KOPT-K1 (cell line): ENCODE data around the gene AUTS2.

Source experiments
- H3K27ac ChIP-seq: fragments of 200-600 bp; sonication (generic); 2 replicates; pipeline ENCODE4 v1.5.1; 2016; ENCODE audit warnings: antibody characterized with exemption, mild to moderate bottlenecking, low read depth, low read length; ENCODE audit not compliant: poor library complexity, severe bottlenecking
- H3K36me3 ChIP-seq: fragments of 200-600 bp; sonication (generic); 2 replicates; pipeline ENCODE4 v1.5.1; 2017; ENCODE audit warnings: antibody characterized with exemption, mild to moderate bottlenecking, low read length, moderate library complexity; ENCODE audit not compliant: insufficient read depth
- H3K9me3 ChIP-seq: fragments of 200-600 bp; sonication (generic); 2 replicates; pipeline ENCODE4 v1.5.1; 2017; ENCODE audit warnings: antibody characterized with exemption, low read length, mild to moderate bottlenecking; ENCODE audit not compliant: insufficient read depth, poor library complexity, severe bottlenecking

AUTS2 gene

DNA sequence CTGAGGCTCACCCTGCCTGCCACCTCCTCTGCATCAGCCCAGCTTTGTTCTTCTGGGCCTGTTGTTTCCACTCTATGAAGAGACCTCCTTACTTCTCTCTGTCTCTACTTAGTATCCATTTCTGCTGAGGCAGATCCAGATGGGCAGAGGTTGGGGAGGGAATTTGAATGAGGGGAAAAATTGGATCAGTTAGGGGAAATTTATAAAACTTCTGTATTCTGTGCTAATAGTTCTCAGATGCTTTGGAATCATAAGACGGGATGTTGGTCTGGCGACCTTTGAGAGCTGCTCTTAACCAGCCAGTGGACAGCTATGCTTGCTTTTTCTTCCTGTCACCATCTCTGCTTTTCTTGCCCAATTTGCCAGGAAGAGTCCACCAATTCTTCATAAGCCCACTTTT is 55.5 kb downstream of the AUTS2 start:
- no peaks in the 10 kb centered on the region for H3K36me3 ChIP-seq
- no peaks in the 10 kb centered on the region for H3K9me3 ChIP-seq
- no peak overlapping the region for H3K27ac ChIP-seq

DNA sequence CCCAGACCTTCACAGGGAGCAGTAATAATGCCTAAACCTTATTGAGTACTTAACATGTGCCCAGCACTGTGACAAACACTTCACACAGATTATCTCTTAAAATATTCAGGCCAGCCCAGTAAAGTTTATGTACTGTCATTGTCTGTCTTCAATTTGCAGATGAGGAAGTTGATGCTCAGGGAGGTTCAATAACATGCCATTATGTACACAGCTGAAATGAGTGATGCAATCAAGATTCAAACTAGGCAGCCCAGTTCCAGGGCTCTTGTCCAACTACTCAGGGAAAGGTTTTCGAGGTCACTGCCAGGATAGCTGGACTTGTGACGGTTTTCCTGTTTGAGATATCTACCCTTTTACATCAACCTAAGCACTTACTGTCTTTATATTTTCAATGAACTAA is 56.1 kb downstream of the AUTS2 start:
- no peaks in the 10 kb centered on the region for H3K36me3 ChIP-seq
- no peak overlapping the region for H3K27ac ChIP-seq
- H3K9me3 ChIP-seq, result no peaks in the 10 kb centered on the region

DNA sequence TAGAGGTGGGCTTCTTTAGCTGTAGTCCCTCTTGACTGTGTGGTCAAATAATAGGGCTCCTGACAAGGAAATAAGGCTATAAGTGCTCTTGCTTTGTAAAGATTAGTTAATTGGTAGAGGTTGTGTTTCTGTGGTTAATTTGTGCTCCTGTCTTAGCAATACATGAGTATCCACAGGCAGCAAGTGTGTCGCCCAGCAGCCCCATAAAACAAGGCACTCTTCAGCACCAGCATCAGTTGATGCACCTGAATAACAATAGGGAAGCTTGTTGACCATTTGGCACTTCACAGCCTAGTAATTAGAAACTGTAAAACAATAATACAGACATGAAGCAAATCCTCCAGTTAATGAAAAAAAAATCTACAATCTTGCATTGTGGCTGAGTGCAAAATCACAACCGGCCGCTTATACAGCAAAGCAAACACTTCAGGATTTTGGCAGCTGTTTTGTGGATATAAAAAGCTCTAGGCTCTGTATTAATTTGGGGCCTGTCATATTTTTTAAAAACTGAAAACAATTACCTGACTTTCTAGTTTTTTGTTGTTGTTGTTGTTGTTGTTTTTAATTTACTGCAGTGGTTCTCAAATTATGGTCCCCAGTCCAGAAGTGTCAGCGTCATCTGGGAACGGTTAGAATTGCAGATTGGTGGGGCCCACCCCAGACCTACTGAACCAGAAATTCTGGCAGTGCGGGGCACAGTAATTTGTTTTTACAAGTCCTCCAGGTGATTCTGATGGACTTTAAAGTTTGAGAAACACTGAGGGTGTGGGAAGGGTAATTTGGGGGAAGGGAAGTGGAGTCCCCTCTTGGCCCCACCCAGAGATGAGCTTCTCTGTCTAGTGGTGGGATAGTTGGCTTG is 56.8 kb downstream of the AUTS2 start:
- Histone ChIP-seq H3K9me3 (no peaks in the 10 kb centered on the region), H3K27ac (no peak overlapping the region), H3K36me3 (no peaks in the 10 kb centered on the region)

DNA sequence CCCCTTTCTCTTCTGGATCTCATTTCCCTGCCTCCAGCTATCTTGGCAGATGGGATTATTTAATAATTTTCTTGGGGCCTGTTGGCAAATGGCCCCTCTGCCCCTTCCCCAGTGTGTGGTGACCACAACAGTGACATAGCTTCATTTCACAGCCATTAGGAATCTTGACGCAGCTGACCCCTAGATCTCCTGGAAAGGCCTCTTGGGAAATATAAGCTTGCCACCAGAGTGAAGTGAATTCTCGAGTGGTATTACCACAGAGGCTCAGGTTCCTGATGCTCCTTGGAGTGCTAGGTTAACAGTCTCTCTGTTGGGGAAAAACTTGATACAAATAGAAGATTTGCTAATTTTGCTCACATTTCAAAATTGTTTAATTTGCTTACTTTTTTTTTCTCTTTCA is 57.8 kb downstream of the AUTS2 start:
- no peaks in the 10 kb centered on the region for H3K9me3 ChIP-seq
- no peaks in the 10 kb centered on the region for H3K36me3 ChIP-seq
- H3K27ac ChIP-seq, result no peak overlapping the region

DNA sequence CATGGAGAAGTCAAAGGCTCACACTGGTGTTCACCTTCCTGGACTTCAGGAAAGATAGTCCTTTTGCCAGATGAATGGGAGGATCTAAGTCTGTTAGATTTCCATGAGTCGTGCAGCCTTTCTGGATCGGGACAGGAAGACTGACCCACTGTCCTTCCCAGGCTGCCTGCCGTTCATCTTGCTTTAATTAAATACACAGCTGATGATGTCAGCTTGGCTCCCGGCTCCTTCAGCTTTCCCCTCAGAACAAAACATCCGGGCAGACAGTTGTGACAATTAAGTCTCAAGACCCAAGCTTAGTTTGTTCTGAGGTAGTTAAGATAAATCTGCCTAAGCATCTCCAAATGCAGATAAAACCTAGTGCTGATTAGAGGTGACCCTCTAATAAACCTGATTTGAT is 58.6 kb downstream of the AUTS2 start:
- H3K9me3 ChIP-seq, result no peaks in the 10 kb centered on the region
- H3K27ac ChIP-seq, result no peak overlapping the region
- H3K36me3 ChIP-seq, result no peaks in the 10 kb centered on the region

DNA sequence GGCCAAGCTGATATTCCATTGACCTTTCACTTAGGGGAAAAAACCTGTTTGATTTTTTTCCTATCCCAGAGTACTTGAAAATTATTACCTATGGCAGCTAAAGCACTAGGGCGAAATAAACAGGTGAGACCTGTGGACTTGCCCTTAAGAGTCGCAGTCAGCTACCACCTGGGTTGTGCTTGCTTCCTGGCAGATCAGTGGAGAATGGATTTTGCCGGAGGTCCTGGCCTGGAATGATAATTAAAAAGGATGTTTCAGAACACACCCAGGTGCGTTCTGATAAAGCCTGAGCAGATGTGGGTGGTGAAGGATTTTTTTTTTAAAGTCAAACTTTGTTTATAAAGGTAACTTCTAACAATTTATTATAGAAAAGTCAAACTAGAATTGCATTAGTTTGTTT is 59.1 kb downstream of the AUTS2 start:
- Histone ChIP-seq H3K27ac (no peak overlapping the region), H3K9me3 (no peaks in the 10 kb centered on the region), H3K36me3 (no peaks in the 10 kb centered on the region)

DNA sequence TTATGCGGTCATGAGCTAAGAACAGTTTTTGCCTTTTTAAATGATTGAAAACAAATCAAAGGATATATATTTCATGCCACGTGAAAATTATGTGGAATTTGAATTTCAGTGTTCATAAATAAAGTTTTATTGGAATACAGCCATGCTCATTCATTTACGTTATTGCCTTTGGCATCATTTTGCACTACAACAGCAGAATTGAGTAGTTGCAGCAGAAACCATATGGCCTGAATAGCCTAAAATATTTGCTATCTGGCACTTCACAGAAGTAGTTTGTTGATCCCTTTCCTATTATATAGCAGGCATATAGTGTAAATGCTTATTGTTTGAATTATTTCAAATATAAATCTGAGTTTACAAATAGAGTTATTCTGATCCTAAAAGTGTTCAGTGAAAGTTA is 59.7 kb downstream of the AUTS2 start:
- Histone ChIP-seq H3K36me3 (no peaks in the 10 kb centered on the region), H3K27ac (no peak overlapping the region), H3K9me3 (no peaks in the 10 kb centered on the region)

DNA sequence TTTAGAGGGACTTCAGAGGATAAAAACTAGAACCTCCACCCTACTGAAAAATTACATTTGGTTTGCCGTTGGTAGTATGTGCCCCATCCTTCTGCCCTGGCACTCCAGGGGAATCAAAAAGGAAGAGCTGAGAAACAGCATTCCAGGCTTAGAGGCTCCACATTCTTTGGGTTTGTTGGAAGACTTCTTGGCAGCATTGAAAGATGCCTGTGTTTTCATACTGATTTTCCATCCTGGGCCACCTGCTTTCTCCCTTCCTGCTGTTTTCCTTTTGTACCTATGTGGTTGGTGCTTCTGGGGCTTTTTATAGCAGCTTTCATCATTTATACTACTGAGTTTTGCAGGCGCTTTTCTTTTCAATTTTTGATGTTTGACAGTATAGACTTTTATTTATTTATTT is 61.7 kb downstream of the AUTS2 start:
- no peak overlapping the region for H3K27ac ChIP-seq
- no peaks in the 10 kb centered on the region for H3K9me3 ChIP-seq
- H3K36me3 ChIP-seq, result no peaks in the 10 kb centered on the region

DNA sequence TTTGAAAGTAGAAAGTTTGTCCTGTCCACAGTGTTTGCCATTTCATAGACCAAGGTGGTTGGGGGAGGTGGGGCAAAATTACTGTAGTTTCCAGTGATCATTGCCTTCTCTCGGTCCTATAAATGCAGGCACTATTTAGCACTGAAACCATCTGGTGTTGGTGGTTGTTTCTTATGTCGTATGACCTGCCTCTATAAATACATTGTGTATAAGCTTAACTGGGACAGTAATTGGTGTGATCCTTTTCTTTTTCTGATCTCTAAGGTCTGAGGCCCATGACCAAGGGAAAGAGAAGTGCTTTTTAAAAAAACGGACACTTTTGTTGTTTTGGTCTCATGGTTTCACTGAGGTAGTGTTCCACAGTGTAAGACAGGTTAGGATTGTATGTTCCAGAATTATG is 63.1 kb downstream of the AUTS2 start:
- no peak overlapping the region for H3K27ac ChIP-seq
- H3K9me3 ChIP-seq, result no peaks in the 10 kb centered on the region
- no peaks in the 10 kb centered on the region for H3K36me3 ChIP-seq

DNA sequence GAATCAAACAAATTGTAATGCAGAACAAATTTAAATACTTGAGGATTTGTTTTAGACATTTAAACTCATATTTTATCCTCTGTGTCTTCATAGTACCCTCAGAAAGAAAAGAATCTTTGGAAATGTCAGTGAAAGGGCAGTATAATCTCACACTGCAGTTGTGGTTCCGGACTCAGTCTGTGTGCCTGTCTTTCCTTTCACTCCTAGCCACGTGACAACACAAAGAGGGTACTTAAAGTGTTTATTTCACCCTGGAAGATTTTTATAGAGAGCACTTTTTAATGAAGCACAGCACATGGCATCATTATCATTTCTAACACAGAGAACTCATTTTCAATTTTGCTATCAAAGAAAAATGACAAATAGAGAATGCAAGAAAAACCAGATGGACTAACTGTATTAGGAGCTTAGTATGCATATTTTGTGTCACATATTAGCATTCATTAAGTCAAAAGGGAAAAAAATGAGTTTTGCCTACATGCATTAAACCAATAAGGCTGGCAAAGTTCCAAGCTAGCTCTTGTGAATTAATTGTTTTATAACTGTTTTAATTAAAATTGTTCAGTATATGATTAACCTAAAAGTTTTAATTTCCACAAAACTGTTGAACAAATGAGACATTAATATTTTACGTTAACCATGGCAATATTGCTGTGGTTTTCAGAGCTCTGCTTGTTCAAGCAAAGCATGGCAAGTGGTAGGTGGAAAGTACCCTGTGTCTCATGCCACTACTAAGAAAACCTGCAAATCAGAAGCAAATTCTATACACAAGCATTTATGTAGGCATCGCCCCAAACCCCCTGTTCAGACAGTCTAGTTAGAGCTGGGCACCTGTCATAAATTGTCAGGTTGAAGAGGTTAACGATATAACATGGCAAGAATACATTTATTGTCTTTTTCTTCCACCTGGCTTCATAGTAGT is 65.9 kb downstream of the AUTS2 start:
- Histone ChIP-seq H3K27ac (no peak overlapping the region), H3K36me3 (no peaks in the 10 kb centered on the region), H3K9me3 (no peaks in the 10 kb centered on the region)

DNA sequence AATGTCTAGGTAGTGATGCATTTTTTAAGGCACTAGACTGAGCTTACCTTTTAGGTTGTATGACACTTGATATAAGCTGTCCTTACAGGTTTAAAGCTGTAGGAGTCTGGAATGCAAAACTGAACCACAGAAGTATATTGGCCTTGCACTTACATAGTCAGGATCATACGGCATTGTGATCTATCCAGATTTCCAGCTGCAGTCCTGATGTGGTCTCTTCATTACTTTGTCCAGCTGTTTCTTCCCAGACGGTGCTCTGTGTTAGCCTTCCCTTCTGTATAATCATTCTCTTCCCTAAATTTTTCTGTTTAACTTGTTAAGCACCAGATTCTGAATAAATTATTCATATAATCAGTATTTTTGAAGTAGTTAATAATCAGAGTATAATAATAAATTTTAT is 67.1 kb downstream of the AUTS2 start:
- H3K9me3 ChIP-seq, result no peaks in the 10 kb centered on the region
- no peak overlapping the region for H3K27ac ChIP-seq
- no peaks in the 10 kb centered on the region for H3K36me3 ChIP-seq

DNA sequence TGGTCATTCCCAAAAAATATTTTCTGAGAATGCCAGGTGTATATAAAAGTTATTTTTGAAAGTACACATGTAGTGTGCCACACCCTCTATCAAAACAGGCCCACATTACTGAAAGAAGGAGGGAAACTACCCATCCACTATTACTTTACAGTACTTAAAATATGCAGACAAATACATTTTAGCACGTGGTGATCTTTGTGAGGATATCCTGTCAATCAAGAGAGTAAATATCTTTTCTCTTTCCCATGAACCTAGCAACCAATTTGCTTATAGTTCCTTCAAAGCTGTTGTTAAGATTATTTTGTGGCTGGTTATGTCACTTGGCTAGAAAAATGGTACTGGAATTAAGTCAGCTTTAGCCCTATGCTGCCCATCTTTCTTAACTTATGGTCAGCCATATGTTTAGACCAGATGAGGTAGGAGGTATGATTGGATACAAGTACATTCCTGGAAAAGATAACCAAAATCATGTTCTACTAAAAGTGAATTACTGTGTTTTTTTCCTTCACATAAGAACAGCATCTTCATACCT is 70.1 kb downstream of the AUTS2 start:
- Histone ChIP-seq H3K9me3 (no peaks in the 10 kb centered on the region), H3K27ac (no peak overlapping the region), H3K36me3 (no peaks in the 10 kb centered on the region)

DNA sequence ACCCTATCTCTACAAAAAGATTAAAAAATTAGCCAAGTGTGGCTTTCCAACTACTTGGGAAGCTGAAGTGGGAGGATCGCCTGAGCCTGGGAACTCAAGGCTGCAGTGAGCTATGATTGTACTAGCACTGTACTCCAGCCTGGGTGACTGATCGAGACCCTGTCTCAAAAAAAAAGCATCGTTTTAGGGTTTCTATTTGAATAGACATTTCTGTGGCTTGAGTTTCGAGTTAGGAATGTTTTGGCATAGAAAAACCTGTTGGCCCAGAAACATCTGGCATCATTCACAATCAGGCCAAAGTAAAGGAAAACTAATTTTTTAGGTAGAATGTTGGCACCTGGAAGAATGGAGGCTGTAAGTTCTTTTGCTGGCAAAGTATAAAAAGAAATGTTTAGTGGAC is 72.4 kb downstream of the AUTS2 start:
- Histone ChIP-seq H3K36me3 (no peaks in the 10 kb centered on the region), H3K27ac (no peak overlapping the region), H3K9me3 (no peaks in the 10 kb centered on the region)

DNA sequence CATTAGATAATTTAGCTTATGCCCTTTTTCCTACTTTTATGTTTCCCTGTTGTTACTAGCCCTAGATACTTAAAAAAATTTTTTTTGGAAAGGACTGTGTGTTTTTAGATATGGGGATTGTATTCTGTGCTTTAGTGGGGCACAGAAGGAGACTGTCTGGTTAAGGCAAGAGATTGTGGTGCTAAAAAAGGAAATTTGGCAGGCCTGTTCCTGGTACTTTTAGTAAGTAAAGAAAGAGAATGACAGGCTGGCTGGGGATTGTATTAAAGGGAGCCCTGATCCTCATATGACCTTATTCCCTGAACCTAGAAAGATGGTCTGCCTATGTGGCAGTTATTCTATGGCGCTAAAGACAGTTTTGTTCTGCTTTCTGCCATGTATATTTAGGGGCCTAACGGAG is 74.8 kb downstream of the AUTS2 start:
- H3K27ac ChIP-seq, result no peak overlapping the region
- no peaks in the 10 kb centered on the region for H3K9me3 ChIP-seq
- H3K36me3 ChIP-seq, result no peaks in the 10 kb centered on the region

DNA sequence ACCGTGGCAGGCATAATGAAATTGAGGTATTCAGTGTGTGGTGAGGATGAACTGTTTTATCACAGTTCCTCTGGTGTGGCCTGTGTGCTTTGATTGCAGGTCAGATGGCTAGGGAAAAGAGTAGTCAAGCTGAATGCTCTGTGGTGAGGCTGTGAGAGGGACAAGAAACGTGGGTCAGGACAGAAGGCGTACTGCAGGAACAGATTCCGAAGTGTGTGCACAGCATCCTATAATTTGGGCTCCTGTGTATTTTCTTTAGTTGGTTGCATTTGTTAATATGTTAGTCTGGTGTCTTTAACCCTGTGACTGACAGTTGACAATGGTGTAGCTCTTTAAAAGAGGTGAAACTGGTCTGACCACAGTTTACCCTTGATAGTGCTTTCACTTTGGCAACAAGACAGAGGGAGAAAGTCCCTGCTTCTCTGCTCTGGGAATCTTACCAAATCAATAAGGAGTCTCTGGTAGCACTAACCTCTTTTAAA is 76.5 kb downstream of the AUTS2 start:
- Histone ChIP-seq H3K9me3 (no peaks in the 10 kb centered on the region), H3K27ac (no peak overlapping the region), H3K36me3 (no peaks in the 10 kb centered on the region)
